ENCODE data around the gene CES2.
A peak's percentile ranks its signal among the peaks of the same experiment; 100 is the strongest.

Gene CES2

GRCh38 chr16:66940236-66940635 lies 4.9 kb downstream of the CES2 start:
- Histone ChIP-seq H2BK12ac (ENCODE audit: low read length) (no peak overlapping the region), H3K79me1 (ENCODE audit: low read depth, low read length) (peaks cover 6% of the 10 kb centered on the region), H2BK15ac (ENCODE audit: low read length) (no peak overlapping the region), H2BK120ac (ENCODE audit: low read depth, low read length) (no peak overlapping the region), H3K23ac (ENCODE audit: low read depth, low read length, poor library complexity) (no peak overlapping the region), H3K4me1 (ENCODE audit: control insufficient read depth in 2 of 2, insufficient read depth in 1 of 2, low read depth in 1 of 2, low read length in 2 of 2) (peaks cover 2 to 4% of the 10 kb centered on the region in 2 donors), H3K27ac (replicated peaks; ENCODE audit: low read length) (no peak overlapping the region), H3K36me3 (replicated peaks in 1 of 2; ENCODE audit: control insufficient read depth in 2 of 2, insufficient read depth in 2 of 2, low read length in 2 of 2) (peaks cover 28 to 83% of the 10 kb centered on the region in 2 donors), H3K4ac (ENCODE audit: low read length) (no peak overlapping the region), H3K4me2 (ENCODE audit: insufficient read depth, low read length, poor library complexity, severe bottlenecking) (no peak overlapping the region), H3K14ac (ENCODE audit: low read length) (no peak overlapping the region), H3K18ac (ENCODE audit: low read length) (no peak overlapping the region), H4K91ac (ENCODE audit: low read depth, low read length, poor library complexity) (no peak overlapping the region), H3K9ac (ENCODE audit: low read depth, low read length, poor library complexity) (no peak overlapping the region), H3K9me3 (replicated peaks in 1 of 2; ENCODE audit: control insufficient read depth in 2 of 2, insufficient read depth in 1 of 2, low read depth in 1 of 2, low read length in 2 of 2) (peaks cover 0 to 2% of the 10 kb centered on the region in 2 donors), H3K27me3 (ENCODE audit: control insufficient read depth in 3 of 3, insufficient read depth in 3 of 3, low read depth in 1 of 3, low read length in 3 of 3) (no peaks in the 10 kb centered on the region), H2BK5ac (ENCODE audit: low read length) (no peak overlapping the region), H2AFZ (ENCODE audit: low read length) (no peak overlapping the region), H3K4me3 (ENCODE audit: low read length in 2 of 2) (peak overlapping the region in 1 of 2 donors; percentile 41), H4K8ac (ENCODE audit: low read depth, low read length) (peak overlapping the region; percentile 72), H2AK5ac (ENCODE audit: low read depth, low read length) (peak overlapping the region; percentile 28)
- DNase-seq (ENCODE audit: low spot score): no peak
- WGBS, 2 donors (ENCODE audit: extremely low coverage in 2 of 2, insufficient read length in 2 of 2, insufficient replicate concordance in 1 of 2): no CpG with 5 or more reads among the region's 16 CpGs

GRCh38 chr16:66942981-66943380 lies 7.7 kb downstream of the CES2 start:
- no peak overlapping the region for H2BK5ac ChIP-seq (ENCODE audit: low read length)
- H3K79me1 ChIP-seq (ENCODE audit: low read depth, low read length): peaks cover 1% of the 10 kb centered on the region
- no peak overlapping the region for H3K27ac ChIP-seq (replicated peaks; ENCODE audit: low read length)
- H3K4me2 ChIP-seq (ENCODE audit: insufficient read depth, low read length, poor library complexity, severe bottlenecking): no peak overlapping the region
- H3K23ac ChIP-seq (ENCODE audit: low read depth, low read length, poor library complexity): no peak overlapping the region
- H3K14ac ChIP-seq (ENCODE audit: low read length): no peak overlapping the region
- no peak overlapping the region for H3K18ac ChIP-seq (ENCODE audit: low read length)
- H2BK120ac ChIP-seq (ENCODE audit: low read depth, low read length): no peak overlapping the region
- DNase-seq (ENCODE audit: low spot score): no peak
- no peak overlapping the region for H2BK15ac ChIP-seq (ENCODE audit: low read length)
- peaks cover 0 to 11% (median 0%) of the 10 kb centered on the region in 3 experiments for H3K27me3 ChIP-seq (ENCODE audit: control insufficient read depth in 3 of 3, insufficient read depth in 3 of 3, low read depth in 1 of 3, low read length in 3 of 3)
- H2AFZ ChIP-seq (ENCODE audit: low read length): no peak overlapping the region
- no peaks in the 10 kb centered on the region for H3K4me1 ChIP-seq (ENCODE audit: control insufficient read depth in 2 of 2, insufficient read depth in 1 of 2, low read depth in 1 of 2, low read length in 2 of 2)
- no peak overlapping the region for H3K4me3 ChIP-seq (ENCODE audit: low read length in 2 of 2)
- H3K9me3 ChIP-seq (replicated peaks in 1 of 2; ENCODE audit: control insufficient read depth in 2 of 2, insufficient read depth in 1 of 2, low read depth in 1 of 2, low read length in 2 of 2): peaks cover 0 to 2% of the 10 kb centered on the region in 2 donors
- no peak overlapping the region for H2BK12ac ChIP-seq (ENCODE audit: low read length)
- no peak overlapping the region for H2AK5ac ChIP-seq (ENCODE audit: low read depth, low read length)
- no peak overlapping the region for H3K9ac ChIP-seq (ENCODE audit: low read depth, low read length, poor library complexity)
- H4K8ac ChIP-seq (ENCODE audit: low read depth, low read length): no peak overlapping the region
- H4K91ac ChIP-seq (ENCODE audit: low read depth, low read length, poor library complexity): no peak overlapping the region
- peaks cover 28 to 62% of the 10 kb centered on the region in 2 donors for H3K36me3 ChIP-seq (replicated peaks in 1 of 2; ENCODE audit: control insufficient read depth in 2 of 2, insufficient read depth in 2 of 2, low read length in 2 of 2)
- H3K4ac ChIP-seq (ENCODE audit: low read length): no peak overlapping the region
- WGBS, 2 donors (ENCODE audit: extremely low coverage in 2 of 2, insufficient read length in 2 of 2, insufficient replicate concordance in 1 of 2): no CpG with 5 or more reads among the region's 5 CpGs

- Histone ChIP-seq H3K4ac (ENCODE audit: low read length) (no peak overlapping the region), H2BK5ac (ENCODE audit: low read length) (no peak overlapping the region), H2BK120ac (ENCODE audit: low read depth, low read length) (no peak overlapping the region), H3K23ac (ENCODE audit: low read depth, low read length, poor library complexity) (no peak overlapping the region), H3K14ac (ENCODE audit: low read length) (no peak overlapping the region), H2BK12ac (ENCODE audit: low read length) (no peak overlapping the region), H2AK5ac (ENCODE audit: low read depth, low read length) (no peak overlapping the region), H4K91ac (ENCODE audit: low read depth, low read length, poor library complexity) (no peak overlapping the region), H3K18ac (ENCODE audit: low read length) (no peak overlapping the region), H3K4me1 (ENCODE audit: control insufficient read depth in 2 of 2, insufficient read depth in 1 of 2, low read depth in 1 of 2, low read length in 2 of 2) (no peaks in the 10 kb centered on the region), H2AFZ (ENCODE audit: low read length) (no peak overlapping the region), H3K4me2 (ENCODE audit: insufficient read depth, low read length, poor library complexity, severe bottlenecking) (no peak overlapping the region), H4K8ac (ENCODE audit: low read depth, low read length) (no peak overlapping the region), H2BK15ac (ENCODE audit: low read length) (no peak overlapping the region), H3K27me3 (ENCODE audit: control insufficient read depth in 3 of 3, insufficient read depth in 3 of 3, low read depth in 1 of 3, low read length in 3 of 3) (peaks cover 0 to 16% (median 0%) of the 10 kb centered on the region in 3 experiments), H3K36me3 (replicated peaks in 1 of 2; ENCODE audit: control insufficient read depth in 2 of 2, insufficient read depth in 2 of 2, low read length in 2 of 2) (peaks cover 26 to 56% of the 10 kb centered on the region in 2 donors), H3K27ac (replicated peaks; ENCODE audit: low read length) (no peak overlapping the region), H3K9ac (ENCODE audit: low read depth, low read length, poor library complexity) (no peak overlapping the region), H3K79me1 (ENCODE audit: low read depth, low read length) (peaks cover 1% of the 10 kb centered on the region), H3K4me3 (ENCODE audit: low read length in 2 of 2) (no peak overlapping the region), H3K9me3 (replicated peaks in 1 of 2; ENCODE audit: control insufficient read depth in 2 of 2, insufficient read depth in 1 of 2, low read depth in 1 of 2, low read length in 2 of 2) (peaks cover 0 to 2% of the 10 kb centered on the region in 2 donors)
- no peak for DNase-seq (ENCODE audit: low spot score)
- no CpG with 5 or more reads among the region's 15 CpGs for WGBS, 2 donors (ENCODE audit: extremely low coverage in 2 of 2, insufficient read length in 2 of 2, insufficient replicate concordance in 1 of 2)
These were observed 8.2 kb downstream of the CES2 start for GRCh38 chr16:66943426-66944053.

- Histone ChIP-seq H3K9ac (ENCODE audit: low read depth, low read length, poor library complexity) (no peak overlapping the region), H3K14ac (ENCODE audit: low read length) (no peak overlapping the region), H3K18ac (ENCODE audit: low read length) (no peak overlapping the region), H3K9me3 (replicated peaks in 1 of 2; ENCODE audit: control insufficient read depth in 2 of 2, insufficient read depth in 1 of 2, low read depth in 1 of 2, low read length in 2 of 2) (peaks cover 0 to 2% of the 10 kb centered on the region in 2 donors), H3K4me1 (ENCODE audit: control insufficient read depth in 2 of 2, insufficient read depth in 1 of 2, low read depth in 1 of 2, low read length in 2 of 2) (no peaks in the 10 kb centered on the region), H2BK5ac (ENCODE audit: low read length) (no peak overlapping the region), H3K27ac (replicated peaks; ENCODE audit: low read length) (no peak overlapping the region), H2AK5ac (ENCODE audit: low read depth, low read length) (no peak overlapping the region), H4K91ac (ENCODE audit: low read depth, low read length, poor library complexity) (no peak overlapping the region), H3K23ac (ENCODE audit: low read depth, low read length, poor library complexity) (no peak overlapping the region), H3K27me3 (ENCODE audit: control insufficient read depth in 3 of 3, insufficient read depth in 3 of 3, low read depth in 1 of 3, low read length in 3 of 3) (peaks cover 0 to 21% (median under 1%) of the 10 kb centered on the region in 3 experiments), H2BK120ac (ENCODE audit: low read depth, low read length) (no peak overlapping the region), H2AFZ (ENCODE audit: low read length) (no peak overlapping the region), H3K36me3 (replicated peaks in 1 of 2; ENCODE audit: control insufficient read depth in 2 of 2, insufficient read depth in 2 of 2, low read length in 2 of 2) (peaks cover 26 to 51% of the 10 kb centered on the region in 2 donors), H2BK12ac (ENCODE audit: low read length) (no peak overlapping the region), H3K4ac (ENCODE audit: low read length) (no peak overlapping the region), H4K8ac (ENCODE audit: low read depth, low read length) (no peak overlapping the region), H3K4me2 (ENCODE audit: insufficient read depth, low read length, poor library complexity, severe bottlenecking) (no peak overlapping the region), H3K4me3 (ENCODE audit: low read length in 2 of 2) (no peak overlapping the region), H2BK15ac (ENCODE audit: low read length) (no peak overlapping the region), H3K79me1 (ENCODE audit: low read depth, low read length) (peaks cover 1% of the 10 kb centered on the region)
- no CpG with 5 or more reads among the region's 5 CpGs for WGBS, 2 donors (ENCODE audit: extremely low coverage in 2 of 2, insufficient read length in 2 of 2, insufficient replicate concordance in 1 of 2)
- DNase-seq (ENCODE audit: low spot score): no peak
These were observed 8.7 kb downstream of the CES2 start for GRCh38 chr16:66944054-66944441.
